ENCODE measurements around the gene KLK2. TPM values are rescaled to one million over a fixed set of nuclear protein-coding genes. Genes with fewer than 3 reads are reported as not detected.

Gene KLK2
- total and polyA plus RNA-seq, 5 donors from 2014 or later: not detected

- no peak overlapping the region for H3K4me3 Mint-ChIP-seq
- H3K27ac Mint-ChIP-seq: no peak overlapping the region
- H3K4me3 ChIP-seq (ENCODE audit: low read depth, low read length): no peak overlapping the region
- peaks cover 6% of the 10 kb centered on the region for H3K4me1 ChIP-seq (ENCODE audit: control insufficient read depth, insufficient read depth, low read length, poor library complexity, severe bottlenecking)
- H3K27me3 ChIP-seq (ENCODE audit: control insufficient read depth, insufficient read depth, low read length): no peaks in the 10 kb centered on the region
- H3K9me3 ChIP-seq (ENCODE audit: control insufficient read depth in 2 of 2, low read length in 2 of 2): no peaks in the 10 kb centered on the region
- H3K27me3 Mint-ChIP-seq: peaks cover 22% of the 10 kb centered on the region
- H3K9me3 Mint-ChIP-seq: peaks cover 0 to 4% (median 0%) of the 10 kb centered on the region in 7 donors
- ATAC-seq (ENCODE audit: low read depth in 2 of 2) (no peak), DNase-seq (no peak)
- H3K36me3 Mint-ChIP-seq: no peaks in the 10 kb centered on the region
- H3K4me1 Mint-ChIP-seq: peaks cover 0 to 9% (median 6%) of the 10 kb centered on the region in 4 donors
- H3K36me3 ChIP-seq (ENCODE audit: control insufficient read depth, insufficient read depth, low read length): no peaks in the 10 kb centered on the region
- H3K27ac ChIP-seq (ENCODE audit: insufficient read depth, low read length, poor library complexity, severe bottlenecking): no peak overlapping the region
These were observed 48.4 kb downstream of the KLK2 start for GRCh38 chr19:50921426-50922316.

- H3K27ac ChIP-seq (ENCODE audit: insufficient read depth, low read length, poor library complexity, severe bottlenecking): no peak overlapping the region
- H3K4me3 ChIP-seq (ENCODE audit: low read depth, low read length): no peak overlapping the region
- no peaks in the 10 kb centered on the region for H3K9me3 ChIP-seq (ENCODE audit: control insufficient read depth in 2 of 2, low read length in 2 of 2)
- DNase-seq (peak; percentile 53 to 82 (median 67)), ATAC-seq (ENCODE audit: low read depth in 2 of 2) (peak; percentile 69 to 84)
- H3K27me3 ChIP-seq (ENCODE audit: control insufficient read depth, insufficient read depth, low read length): no peaks in the 10 kb centered on the region
- Mint-ChIP-seq H3K27me3 (peaks cover 24% of the 10 kb centered on the region), H3K36me3 (no peaks in the 10 kb centered on the region), H3K4me1 (peaks cover 0 to 9% (median 6%) of the 10 kb centered on the region in 4 donors), H3K9me3 (peaks cover 0 to 4% (median 0%) of the 10 kb centered on the region in 7 donors), H3K4me3 (no peak overlapping the region), H3K27ac (no peak overlapping the region)
- no peaks in the 10 kb centered on the region for H3K36me3 ChIP-seq (ENCODE audit: control insufficient read depth, insufficient read depth, low read length)
- peaks cover 6% of the 10 kb centered on the region for H3K4me1 ChIP-seq (ENCODE audit: control insufficient read depth, insufficient read depth, low read length, poor library complexity, severe bottlenecking)
These were observed 49.1 kb downstream of the KLK2 start for GRCh38 chr19:50922317-50922853.

GRCh38 chr19:50924586-50924985, 51.3 kb downstream of the KLK2 start:
- Histone ChIP-seq H3K27ac (ENCODE audit: insufficient read depth, low read length, poor library complexity, severe bottlenecking) (no peak overlapping the region), H3K36me3 (ENCODE audit: control insufficient read depth, insufficient read depth, low read length) (no peaks in the 10 kb centered on the region), H3K4me3 (ENCODE audit: low read depth, low read length) (no peak overlapping the region), H3K4me1 (ENCODE audit: control insufficient read depth, insufficient read depth, low read length, poor library complexity, severe bottlenecking) (peaks cover 6% of the 10 kb centered on the region), H3K9me3 (ENCODE audit: control insufficient read depth in 2 of 2, low read length in 2 of 2) (no peaks in the 10 kb centered on the region), H3K27me3 (ENCODE audit: control insufficient read depth, insufficient read depth, low read length) (no peaks in the 10 kb centered on the region)
- ATAC-seq (ENCODE audit: low read depth in 2 of 2): no peak
- Mint-ChIP-seq H3K27me3 (peaks cover 19% of the 10 kb centered on the region), H3K36me3 (no peaks in the 10 kb centered on the region), H3K4me3 (no peak overlapping the region), H3K9me3 (peaks cover 0 to 3% (median 0%) of the 10 kb centered on the region in 7 donors), H3K27ac (no peak overlapping the region), H3K4me1 (peaks cover 0 to 9% (median 6%) of the 10 kb centered on the region in 4 donors)
- no peak for DNase-seq

GRCh38 chr19:50925734-50926133, 52.5 kb downstream of the KLK2 start:
- H3K4me3 Mint-ChIP-seq: no peak overlapping the region
- no peak for ATAC-seq (ENCODE audit: low read depth in 2 of 2)
- peaks cover 0 to 3% (median 0%) of the 10 kb centered on the region in 7 donors for H3K9me3 Mint-ChIP-seq
- H3K27me3 Mint-ChIP-seq: peaks cover 25% of the 10 kb centered on the region
- no peak overlapping the region for H3K27ac ChIP-seq (ENCODE audit: insufficient read depth, low read length, poor library complexity, severe bottlenecking)
- H3K36me3 Mint-ChIP-seq: no peaks in the 10 kb centered on the region
- no peak for DNase-seq
- peaks cover 0 to 11% (median 7%) of the 10 kb centered on the region in 4 donors for H3K4me1 Mint-ChIP-seq
- H3K27me3 ChIP-seq (ENCODE audit: control insufficient read depth, insufficient read depth, low read length): no peaks in the 10 kb centered on the region
- H3K27ac Mint-ChIP-seq: no peak overlapping the region
- no peaks in the 10 kb centered on the region for H3K9me3 ChIP-seq (ENCODE audit: control insufficient read depth in 2 of 2, low read length in 2 of 2)
- H3K36me3 ChIP-seq (ENCODE audit: control insufficient read depth, insufficient read depth, low read length): no peaks in the 10 kb centered on the region
- no peak overlapping the region for H3K4me3 ChIP-seq (ENCODE audit: low read depth, low read length)
- peaks cover 6% of the 10 kb centered on the region for H3K4me1 ChIP-seq (ENCODE audit: control insufficient read depth, insufficient read depth, low read length, poor library complexity, severe bottlenecking)

GRCh38 chr19:50926144-50926543, 52.9 kb downstream of the KLK2 start:
- H3K9me3 ChIP-seq (ENCODE audit: control insufficient read depth in 2 of 2, low read length in 2 of 2): no peaks in the 10 kb centered on the region
- no peak overlapping the region for H3K27ac Mint-ChIP-seq
- H3K27me3 Mint-ChIP-seq: peaks cover 26% of the 10 kb centered on the region
- H3K36me3 Mint-ChIP-seq: no peaks in the 10 kb centered on the region
- no peaks in the 10 kb centered on the region for H3K36me3 ChIP-seq (ENCODE audit: control insufficient read depth, insufficient read depth, low read length)
- H3K4me1 ChIP-seq (ENCODE audit: control insufficient read depth, insufficient read depth, low read length, poor library complexity, severe bottlenecking): peaks cover 6% of the 10 kb centered on the region
- H3K27ac ChIP-seq (ENCODE audit: insufficient read depth, low read length, poor library complexity, severe bottlenecking): no peak overlapping the region
- no peak overlapping the region for H3K4me3 ChIP-seq (ENCODE audit: low read depth, low read length)
- ATAC-seq (ENCODE audit: low read depth in 2 of 2) (no peak), DNase-seq (no peak)
- H3K27me3 ChIP-seq (ENCODE audit: control insufficient read depth, insufficient read depth, low read length): no peaks in the 10 kb centered on the region
- no peak overlapping the region for H3K4me3 Mint-ChIP-seq
- peaks cover 0 to 3% (median 0%) of the 10 kb centered on the region in 7 donors for H3K9me3 Mint-ChIP-seq
- H3K4me1 Mint-ChIP-seq: peaks cover 0 to 11% (median 7%) of the 10 kb centered on the region in 4 donors

GRCh38 chr19:50928831-50929230, 55.6 kb downstream of the KLK2 start:
- H3K9me3 ChIP-seq (ENCODE audit: control insufficient read depth in 2 of 2, low read length in 2 of 2): no peaks in the 10 kb centered on the region
- H3K36me3 Mint-ChIP-seq: no peaks in the 10 kb centered on the region
- H3K4me1 ChIP-seq (ENCODE audit: control insufficient read depth, insufficient read depth, low read length, poor library complexity, severe bottlenecking): no peaks in the 10 kb centered on the region
- ATAC-seq (ENCODE audit: low read depth in 2 of 2) (no peak), DNase-seq (no peak)
- peaks cover 0 to 1% (median 0%) of the 10 kb centered on the region in 7 donors for H3K9me3 Mint-ChIP-seq
- H3K36me3 ChIP-seq (ENCODE audit: control insufficient read depth, insufficient read depth, low read length): no peaks in the 10 kb centered on the region
- no peaks in the 10 kb centered on the region for H3K27me3 ChIP-seq (ENCODE audit: control insufficient read depth, insufficient read depth, low read length)
- H3K4me3 ChIP-seq (ENCODE audit: low read depth, low read length): no peak overlapping the region
- H3K27ac ChIP-seq (ENCODE audit: insufficient read depth, low read length, poor library complexity, severe bottlenecking): no peak overlapping the region
- H3K4me1 Mint-ChIP-seq: peaks cover 0 to 3% (median 0%) of the 10 kb centered on the region in 4 donors
- H3K27ac Mint-ChIP-seq: no peak overlapping the region
- no peak overlapping the region for H3K4me3 Mint-ChIP-seq
- H3K27me3 Mint-ChIP-seq: peaks cover 18% of the 10 kb centered on the region
